Stimulated activated naive CD8-positive, alpha-beta T cell treated with anti-CD3 and anti-CD28 coated beads, Interleukin-15, amount 100 ng/mL, for 72 hours (primary cell): ENCODE data around the gene RASGRF2.
A peak's percentile ranks its signal among the peaks of the same experiment; 100 is the strongest.

Experiments used
- ATAC-seq: fragments of 150-1000 bp; cut with Tn5 transposase; 2 replicates; pipeline ENCODE4 v1.10.0; 2021; ENCODE audit warnings: mild to moderate bottlenecking, moderate library complexity
- DNase-seq, 2 donors: peaks; one replicate each; pipeline ENCODE4 v3.0.0; 2021 to 2022
- H3K27ac Mint-ChIP-seq, 2 donors: one replicate each; pipeline ENCODE4 v1.8.0; 2022; ENCODE audit warnings: mild to moderate bottlenecking in 2 of 2, mixed read lengths in 2 of 2, moderate library complexity in 2 of 2
- H3K27me3 Mint-ChIP-seq: one replicate; pipeline ENCODE4 v1.8.0; 2022; ENCODE audit warnings: mixed read lengths
- H3K4me1 Mint-ChIP-seq: one replicate; pipeline ENCODE4 v1.8.0; 2022; ENCODE audit warnings: mild to moderate bottlenecking, mixed read lengths
- H3K4me3 Mint-ChIP-seq, 2 donors: one replicate each; pipeline ENCODE4 v1.8.0; 2022; ENCODE audit warnings: mild to moderate bottlenecking in 2 of 2, mixed read lengths in 2 of 2, moderate library complexity in 1 of 2
- H3K9me3 Mint-ChIP-seq, 2 donors: one replicate each; pipeline ENCODE4 v1.8.0; 2022; ENCODE audit warnings: mixed read lengths in 2 of 2

Gene RASGRF2

DNA sequence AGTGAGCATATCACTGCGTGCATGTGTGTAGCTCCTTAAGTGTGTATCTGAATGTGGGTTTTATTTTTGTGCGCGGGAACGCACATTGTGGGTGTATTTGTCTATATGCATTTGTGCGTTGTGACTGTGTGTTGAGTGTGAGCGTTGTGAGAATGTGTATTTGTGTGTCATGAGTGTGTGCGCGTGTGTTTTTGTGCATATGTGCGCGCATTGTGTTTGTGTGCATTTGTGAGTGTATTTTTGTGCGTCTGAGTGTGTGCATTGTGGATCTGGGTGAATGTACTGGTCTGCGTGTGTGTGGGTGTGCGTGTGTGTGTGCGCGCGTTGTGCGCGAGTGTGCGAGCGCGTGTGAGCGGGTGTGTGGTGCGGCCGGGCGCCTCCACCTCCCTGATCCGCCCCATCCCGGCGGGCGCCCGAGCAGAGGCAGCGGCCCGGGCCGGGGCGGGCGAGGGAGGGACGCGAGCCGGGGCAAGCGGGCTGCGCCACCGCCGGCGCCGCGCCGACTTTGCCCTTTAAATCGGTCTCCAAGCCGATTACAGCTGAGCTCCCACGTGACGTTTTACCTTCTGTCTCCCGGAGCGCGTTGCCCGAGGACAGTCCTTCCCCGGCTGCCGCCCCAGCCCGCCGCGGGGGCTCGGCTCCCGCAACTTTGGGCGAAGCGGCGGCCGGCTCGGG, at the start of gene RASGRF2:
TSS of gene RASGRF2 (plus strand) at position 596 of the 675 bp plus-strand sequence. CDS start 376 bp downstream, outside the sequence.
- Mint-ChIP-seq H3K27me3 (no peaks in the 10 kb centered on the region), H3K4me3 (peak within 1 kb of the TSS; percentile 80 to 87), H3K4me1 (peaks cover 44% of the 10 kb centered on the region), H3K27ac (peak within 1 kb of the TSS; percentile 35 to 86), H3K9me3 (no peaks in the 10 kb centered on the region)
- ATAC-seq (peak; percentile 65), DNase-seq (peak; percentile 65 to 68)

DNA sequence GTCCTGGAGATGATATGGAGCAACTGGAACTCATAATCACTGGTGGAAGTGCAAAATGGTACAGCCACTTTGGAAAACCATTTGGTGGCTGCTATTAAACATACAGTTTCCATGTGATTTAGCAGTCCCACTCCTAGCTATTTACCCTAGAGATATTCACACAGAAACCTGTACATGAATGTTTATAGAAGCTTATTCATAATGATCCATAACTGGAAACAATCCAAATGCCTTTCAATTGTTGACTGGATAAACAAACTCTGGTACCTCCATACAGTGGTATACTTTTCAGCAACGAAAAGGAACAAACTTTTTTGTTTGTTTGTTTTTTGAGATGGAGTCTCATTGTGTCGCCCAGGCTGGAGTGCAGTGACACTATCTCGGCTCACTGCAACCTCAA, 47.7 kb upstream of the RASGRF2 start:
- H3K27ac Mint-ChIP-seq: no peak overlapping the region
- H3K4me3 Mint-ChIP-seq: no peak overlapping the region

DNA sequence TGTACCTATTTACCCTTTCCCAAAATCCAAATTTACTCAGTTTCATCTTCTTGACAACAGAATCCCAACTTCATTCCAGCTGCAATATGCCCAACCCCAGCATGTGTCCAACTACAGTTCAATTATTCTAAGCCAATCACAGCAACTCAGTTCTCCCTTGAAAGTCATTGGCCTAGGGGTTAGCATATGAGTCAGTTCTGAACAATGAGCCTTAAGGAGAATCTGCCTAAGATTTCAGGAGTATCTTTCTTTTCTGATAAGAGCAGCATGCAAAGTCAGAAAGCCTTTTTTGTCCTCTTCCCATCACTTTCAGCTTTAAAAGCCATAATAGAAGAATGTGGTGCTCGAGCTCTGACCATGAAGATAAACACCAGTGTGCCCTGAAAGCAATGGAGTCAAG, 44.4 kb upstream of the RASGRF2 start:
- peaks cover 10% of the 10 kb centered on the region for H3K4me1 Mint-ChIP-seq
- no peak overlapping the region for H3K27ac Mint-ChIP-seq
- ATAC-seq (no peak), DNase-seq (no peak)
- peaks cover 8 to 10% of the 10 kb centered on the region in 2 donors for H3K9me3 Mint-ChIP-seq
- H3K4me3 Mint-ChIP-seq: no peak overlapping the region
- no peaks in the 10 kb centered on the region for H3K27me3 Mint-ChIP-seq

More for the DNA sequence above, 47.7 kb upstream of the RASGRF2 start:
- ATAC-seq (no peak), DNase-seq (no peak)
- Mint-ChIP-seq H3K27me3 (no peaks in the 10 kb centered on the region), H3K9me3 (peaks cover 8 to 10% of the 10 kb centered on the region in 2 donors), H3K4me1 (peaks cover 6% of the 10 kb centered on the region)

DNA sequence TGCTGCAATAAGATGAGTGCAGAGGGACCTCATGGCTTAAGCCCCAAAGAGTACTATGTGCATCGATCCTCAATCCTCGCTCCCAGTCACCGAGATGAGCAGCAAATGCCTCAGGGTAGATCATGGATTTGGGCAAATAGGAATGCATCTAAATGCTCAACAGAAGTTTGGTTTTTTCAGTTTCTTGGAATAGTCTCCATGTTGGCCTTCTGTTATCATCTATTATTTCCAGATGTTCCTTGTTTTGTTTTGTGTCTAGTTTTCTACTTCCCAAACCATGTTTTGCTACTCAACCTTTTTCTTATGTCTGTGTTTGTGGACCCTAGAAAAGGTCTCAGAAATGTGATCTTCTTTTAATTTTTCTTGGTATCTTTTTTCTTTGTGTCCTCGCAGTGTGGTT, 43.5 kb upstream of the RASGRF2 start:
- Mint-ChIP-seq H3K4me3 (no peak overlapping the region), H3K9me3 (peaks cover 8 to 10% of the 10 kb centered on the region in 2 donors), H3K27ac (no peak overlapping the region), H3K27me3 (no peaks in the 10 kb centered on the region), H3K4me1 (peaks cover 10% of the 10 kb centered on the region)
- ATAC-seq (no peak), DNase-seq (no peak)

GRCh38 chr5:80917631-80918030, 42.5 kb upstream of the RASGRF2 start:
- Mint-ChIP-seq H3K4me1 (peaks cover 10% of the 10 kb centered on the region), H3K27ac (no peak overlapping the region), H3K4me3 (no peak overlapping the region), H3K27me3 (no peaks in the 10 kb centered on the region), H3K9me3 (peaks cover 0 to 4% of the 10 kb centered on the region in 2 donors)
- ATAC-seq (no peak), DNase-seq (no peak)

DNA sequence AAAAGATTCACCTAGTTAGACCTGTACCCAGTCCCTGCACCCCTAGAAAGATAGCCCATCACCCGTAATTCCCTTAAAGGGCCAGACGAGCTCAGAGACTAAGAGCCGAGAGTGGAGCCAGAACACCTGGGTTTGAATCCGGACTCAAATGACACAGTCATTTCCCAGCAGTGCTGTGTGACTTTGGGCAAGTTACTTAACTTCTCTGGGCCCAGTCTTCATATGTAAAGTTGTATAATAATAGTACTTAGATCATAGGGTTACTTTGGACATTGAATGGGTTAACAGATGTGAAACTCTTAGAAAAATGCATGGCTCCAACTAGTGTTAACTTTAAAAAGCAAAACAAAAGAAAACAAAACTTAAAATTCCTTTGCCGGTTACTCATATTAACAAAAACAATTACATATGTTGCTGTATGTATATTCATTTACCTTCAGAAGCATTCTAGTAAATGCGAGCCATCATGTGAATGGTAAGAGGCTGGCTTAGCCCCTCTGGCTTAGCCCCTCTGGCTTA, 40.4 kb upstream of the RASGRF2 start:
- ATAC-seq (no peak), DNase-seq (no peak)
- H3K4me1 Mint-ChIP-seq: peaks cover 10% of the 10 kb centered on the region
- no peak overlapping the region for H3K4me3 Mint-ChIP-seq
- no peaks in the 10 kb centered on the region for H3K9me3 Mint-ChIP-seq
- H3K27me3 Mint-ChIP-seq: no peaks in the 10 kb centered on the region
- H3K27ac Mint-ChIP-seq: no peak overlapping the region

DNA sequence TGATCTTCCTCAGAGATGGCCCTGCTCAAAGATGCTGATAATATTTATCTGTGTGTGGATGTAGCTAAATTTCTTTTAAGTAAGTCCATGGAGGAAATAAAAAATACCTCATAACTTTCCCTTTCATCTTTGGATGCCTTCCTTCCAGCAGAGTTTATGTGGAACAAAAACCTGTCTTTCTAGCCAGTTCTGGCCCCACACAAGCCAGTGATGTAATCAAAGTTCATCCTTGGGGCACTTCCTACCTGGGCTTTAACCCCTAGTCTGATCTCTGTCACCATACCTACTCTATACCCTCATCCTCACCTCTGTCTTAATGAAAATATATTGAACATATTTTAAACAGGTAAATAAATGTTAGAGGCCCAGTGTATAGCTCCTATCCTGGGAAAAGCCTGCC, 39.8 kb upstream of the RASGRF2 start:
- DNase-seq (no peak), ATAC-seq (no peak)
- Mint-ChIP-seq H3K27me3 (no peaks in the 10 kb centered on the region), H3K4me1 (peaks cover 10% of the 10 kb centered on the region), H3K9me3 (no peaks in the 10 kb centered on the region), H3K27ac (peak overlapping the region in 1 of 2 donors; percentile 31), H3K4me3 (no peak overlapping the region)

DNA sequence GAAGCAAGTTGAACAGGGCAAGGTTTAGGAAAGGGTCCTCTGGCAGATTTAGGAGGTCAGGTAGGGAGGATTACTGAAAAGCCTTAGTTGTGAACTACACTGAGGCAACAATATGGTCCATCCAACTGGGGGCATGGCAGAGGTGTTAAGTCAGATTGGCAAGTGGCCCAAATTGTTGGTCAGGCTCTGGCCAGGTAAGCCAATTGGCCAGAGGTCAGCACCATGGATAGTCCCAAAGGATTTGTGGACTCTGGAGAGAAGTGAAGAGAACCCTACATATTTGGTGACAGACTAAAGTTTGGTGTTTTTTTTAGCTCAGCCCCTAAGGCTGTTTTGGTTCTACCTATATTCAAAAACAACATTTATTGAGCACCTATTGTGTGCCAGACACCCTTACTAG, 39.1 kb upstream of the RASGRF2 start:
- H3K9me3 Mint-ChIP-seq: no peaks in the 10 kb centered on the region
- H3K4me1 Mint-ChIP-seq: peaks cover 10% of the 10 kb centered on the region
- no peak overlapping the region for H3K4me3 Mint-ChIP-seq
- DNase-seq (no peak), ATAC-seq (no peak)
- no peaks in the 10 kb centered on the region for H3K27me3 Mint-ChIP-seq
- H3K27ac Mint-ChIP-seq: no peak overlapping the region

GRCh38 chr5:80925931-80926330, 34.2 kb upstream of the RASGRF2 start:
- no peak for ATAC-seq

GRCh38 chr5:80926536-80926935, 33.6 kb upstream of the RASGRF2 start:
- Mint-ChIP-seq H3K27ac (no peak overlapping the region), H3K4me3 (no peak overlapping the region), H3K27me3 (no peaks in the 10 kb centered on the region), H3K9me3 (no peaks in the 10 kb centered on the region), H3K4me1 (no peaks in the 10 kb centered on the region)
- ATAC-seq (no peak), DNase-seq (no peak)

More at GRCh38 chr5:80925931-80926330, 34.2 kb upstream of the RASGRF2 start:
- no peak overlapping the region for H3K4me3 Mint-ChIP-seq
- no peak for DNase-seq
- H3K9me3 Mint-ChIP-seq: no peaks in the 10 kb centered on the region
- no peaks in the 10 kb centered on the region for H3K4me1 Mint-ChIP-seq
- no peaks in the 10 kb centered on the region for H3K27me3 Mint-ChIP-seq
- no peak overlapping the region for H3K27ac Mint-ChIP-seq

DNA sequence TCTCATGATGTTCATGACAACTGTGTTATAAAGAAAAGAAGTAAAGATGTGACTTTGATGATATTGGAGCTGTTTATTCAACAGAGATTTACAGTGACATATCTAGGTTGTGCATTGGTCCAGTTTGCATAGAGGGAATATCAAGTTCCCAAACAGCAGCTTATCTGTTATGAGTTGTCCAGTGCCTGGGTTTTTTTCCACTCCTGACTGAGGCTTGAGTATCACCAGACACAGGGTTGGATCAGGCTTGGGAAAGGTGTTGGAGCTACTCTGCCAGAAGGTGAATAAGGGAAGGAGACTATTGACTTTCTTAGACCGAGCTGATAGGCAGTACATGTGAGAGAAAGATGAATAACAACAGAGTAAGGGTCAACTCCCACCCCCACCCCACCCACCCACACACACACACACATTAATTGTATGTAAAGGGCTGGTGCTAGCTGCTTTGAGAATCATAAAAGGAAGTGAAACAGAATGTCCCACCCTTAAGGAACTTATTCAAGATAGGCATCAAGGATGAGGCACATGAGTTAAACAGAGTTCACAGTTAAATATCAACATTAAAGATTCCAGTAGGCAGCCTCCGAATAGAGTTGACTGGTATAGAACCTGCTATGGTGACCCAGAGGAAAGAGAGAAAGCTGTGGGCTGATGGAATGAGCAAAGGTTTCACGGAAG, 33.0 kb upstream of the RASGRF2 start:
- Mint-ChIP-seq H3K4me1 (no peaks in the 10 kb centered on the region), H3K4me3 (no peak overlapping the region), H3K9me3 (no peaks in the 10 kb centered on the region), H3K27me3 (no peaks in the 10 kb centered on the region), H3K27ac (peak overlapping the region in 1 of 2 donors; percentile 2)
- DNase-seq: no peak
- no peak for ATAC-seq

DNA sequence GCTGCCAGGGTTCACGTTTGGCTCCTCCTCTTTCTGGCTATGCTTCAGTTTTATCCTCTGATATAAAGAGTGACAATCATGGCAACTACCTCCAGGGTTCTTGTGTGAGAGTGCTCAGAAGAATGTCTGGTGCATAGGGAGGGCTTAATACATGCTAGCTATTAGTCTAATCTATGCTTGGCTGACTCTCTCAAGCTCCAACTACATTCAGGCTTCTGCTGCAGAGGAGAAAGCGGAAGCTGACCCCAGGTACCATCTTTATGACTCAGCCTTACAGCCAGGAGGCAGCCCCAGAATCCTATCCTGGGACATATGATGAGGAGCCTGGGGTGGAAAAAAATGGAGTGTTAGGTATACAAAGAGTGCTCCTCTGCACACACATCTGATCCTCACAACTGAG, 32.1 kb upstream of the RASGRF2 start:
- Mint-ChIP-seq H3K27me3 (no peaks in the 10 kb centered on the region), H3K27ac (no peak overlapping the region), H3K4me1 (no peaks in the 10 kb centered on the region), H3K9me3 (no peaks in the 10 kb centered on the region), H3K4me3 (no peak overlapping the region)
- ATAC-seq (no peak), DNase-seq (no peak)

- Mint-ChIP-seq H3K4me3 (no peak overlapping the region), H3K27ac (peak overlapping the region in 1 of 2 donors; percentile 37), H3K9me3 (no peaks in the 10 kb centered on the region), H3K27me3 (no peaks in the 10 kb centered on the region), H3K4me1 (peaks cover 3% of the 10 kb centered on the region)
- no peak for DNase-seq
- ATAC-seq: no peak
Measured at GRCh38 chr5:80930940-80931339, 29.2 kb upstream of the RASGRF2 start.

- Mint-ChIP-seq H3K4me1 (peaks cover 6% of the 10 kb centered on the region), H3K27me3 (no peaks in the 10 kb centered on the region), H3K4me3 (no peak overlapping the region), H3K27ac (peak overlapping the region in 1 of 2 donors; percentile 37), H3K9me3 (no peaks in the 10 kb centered on the region)
- ATAC-seq (no peak), DNase-seq (no peak)
Measured at GRCh38 chr5:80931411-80931810, 28.8 kb upstream of the RASGRF2 start.

DNA sequence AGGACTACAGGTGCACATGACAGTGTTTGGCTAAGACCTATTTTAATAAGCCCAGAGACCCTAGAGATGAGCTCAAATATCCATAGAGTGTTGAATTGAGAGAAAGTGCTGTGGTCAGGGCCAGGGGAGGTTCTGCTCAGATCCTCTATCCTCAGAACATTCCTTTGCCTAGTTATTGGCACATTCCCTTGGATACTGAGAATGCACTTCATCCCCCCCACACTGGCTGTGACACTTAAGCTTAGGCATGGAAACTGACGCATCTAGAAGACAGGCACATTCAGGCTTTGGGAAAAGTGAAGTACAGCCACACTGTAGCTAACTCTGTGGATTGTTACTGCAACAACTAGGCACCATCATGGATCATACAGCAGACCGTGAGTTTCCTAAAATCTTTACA, 27.1 kb upstream of the RASGRF2 start:
- H3K27me3 Mint-ChIP-seq: no peaks in the 10 kb centered on the region
- no peak for DNase-seq
- H3K9me3 Mint-ChIP-seq: no peaks in the 10 kb centered on the region
- no peak for ATAC-seq
- peaks cover 6% of the 10 kb centered on the region for H3K4me1 Mint-ChIP-seq
- no peak overlapping the region for H3K4me3 Mint-ChIP-seq
- H3K27ac Mint-ChIP-seq: no peak overlapping the region

DNA sequence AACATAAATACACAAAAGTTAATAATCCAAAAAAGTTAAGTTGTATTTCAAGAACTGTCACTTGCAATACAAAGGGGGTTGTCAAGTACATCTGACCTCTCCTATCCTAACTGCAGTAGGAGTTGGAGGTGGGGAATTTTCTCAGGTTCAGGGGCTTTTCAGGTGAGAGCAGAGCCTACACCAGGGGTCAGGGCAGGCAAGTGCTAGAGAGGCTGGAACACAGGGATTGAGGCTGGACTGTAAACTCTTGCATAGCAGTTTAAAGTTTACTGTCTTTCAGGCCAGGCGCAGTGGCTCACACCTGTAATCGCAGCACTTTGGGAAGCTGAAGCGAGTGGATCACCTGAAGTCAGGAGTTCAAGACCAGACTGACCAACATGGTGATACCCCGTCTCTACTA, 25.4 kb upstream of the RASGRF2 start:
- Mint-ChIP-seq H3K4me3 (no peak overlapping the region), H3K27me3 (no peaks in the 10 kb centered on the region), H3K4me1 (peaks cover 6% of the 10 kb centered on the region), H3K27ac (no peak overlapping the region), H3K9me3 (peaks cover 8% of the 10 kb centered on the region in 2 donors)
- DNase-seq (no peak), ATAC-seq (no peak)
